Osteoblast (primary cell): Measurements from ENCODE around the gene MTG2. TPM values are rescaled to one million over a fixed set of nuclear protein-coding genes. Genes with fewer than 3 reads are reported as not detected.

Experiments
- DNase-seq: peaks from one replicate; pipeline ENCODE4 v3.0.0; 2011; ENCODE audit warnings: low spot score, mixed read lengths; ENCODE audit not compliant: insufficient read length; ENCODE audit errors: missing footprints
- H2AFZ ChIP-seq: 2 replicates; pipeline ENCODE4 v1.6.0; 2011; ENCODE audit warnings: mild to moderate bottlenecking, low read length
- H3K27ac ChIP-seq: 2 replicates; pipeline ENCODE4 v1.5.1; 2011; ENCODE audit warnings: mild to moderate bottlenecking, low read depth, low read length, moderate library complexity
- H3K27me3 ChIP-seq: 2 replicates; pipeline ENCODE4 v1.6.0; 2012; ENCODE audit warnings: mild to moderate bottlenecking, control low read depth, inconsistent platforms, low read length, moderate library complexity; ENCODE audit not compliant: insufficient read depth
- H3K36me3 ChIP-seq: 2 replicates; pipeline ENCODE4 v1.5.1; 2011; ENCODE audit warnings: mild to moderate bottlenecking, low read length, control low read depth, moderate library complexity; ENCODE audit not compliant: insufficient read depth
- H3K4me1 ChIP-seq: 2 replicates; pipeline ENCODE4 v1.5.1; 2011; ENCODE audit warnings: mild to moderate bottlenecking, low read length, control low read depth, moderate library complexity; ENCODE audit not compliant: insufficient read depth
- H3K4me2 ChIP-seq: 2 replicates; pipeline ENCODE4 v1.6.0; 2011; ENCODE audit warnings: mild to moderate bottlenecking, low read length; ENCODE audit not compliant: insufficient read depth
- H3K4me3 ChIP-seq: fragments of 200-600 bp; sonication (generic); 3 replicates; pipeline ENCODE4 v1.5.1; 2012; ENCODE audit warnings: mild to moderate bottlenecking, low read length, inconsistent platforms; ENCODE audit not compliant: insufficient read depth
- H3K79me2 ChIP-seq: 2 replicates; pipeline ENCODE4 v1.6.0; 2012; ENCODE audit warnings: mild to moderate bottlenecking, low read length, control low read depth, inconsistent platforms; ENCODE audit not compliant: insufficient read depth
- H3K9me3 ChIP-seq: 2 replicates; pipeline ENCODE4 v1.5.1; 2011; ENCODE audit warnings: low read depth, low read length, control low read depth
- H4K20me1 ChIP-seq: 2 replicates; pipeline ENCODE4 v1.6.0; 2012; ENCODE audit warnings: mild to moderate bottlenecking, low read length, control low read depth; ENCODE audit not compliant: insufficient read depth
- total RNA-seq: library from RNA; depleted of rRNA; stranded (reverse); fragments of >200 nt; gene quantifications from 2 replicates; pipeline ENCODE4 v1.2.3, GENCODE V29; 2012
- TF ChIP-seq, protein P1 (sequence below): IDR thresholded peaks from 2 replicates; pipeline ENCODE4 v1.5.1; 2011; ENCODE audit warnings: mild to moderate bottlenecking, low read depth, low read length, moderate library complexity; ENCODE audit errors: extremely low read depth

The MTG2 gene, protein sequence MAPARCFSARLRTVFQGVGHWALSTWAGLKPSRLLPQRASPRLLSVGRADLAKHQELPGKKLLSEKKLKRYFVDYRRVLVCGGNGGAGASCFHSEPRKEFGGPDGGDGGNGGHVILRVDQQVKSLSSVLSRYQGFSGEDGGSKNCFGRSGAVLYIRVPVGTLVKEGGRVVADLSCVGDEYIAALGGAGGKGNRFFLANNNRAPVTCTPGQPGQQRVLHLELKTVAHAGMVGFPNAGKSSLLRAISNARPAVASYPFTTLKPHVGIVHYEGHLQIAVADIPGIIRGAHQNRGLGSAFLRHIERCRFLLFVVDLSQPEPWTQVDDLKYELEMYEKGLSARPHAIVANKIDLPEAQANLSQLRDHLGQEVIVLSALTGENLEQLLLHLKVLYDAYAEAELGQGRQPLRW
- total RNA-seq: 22.1 and 25.0 TPM in 2 replicates

DNA sequence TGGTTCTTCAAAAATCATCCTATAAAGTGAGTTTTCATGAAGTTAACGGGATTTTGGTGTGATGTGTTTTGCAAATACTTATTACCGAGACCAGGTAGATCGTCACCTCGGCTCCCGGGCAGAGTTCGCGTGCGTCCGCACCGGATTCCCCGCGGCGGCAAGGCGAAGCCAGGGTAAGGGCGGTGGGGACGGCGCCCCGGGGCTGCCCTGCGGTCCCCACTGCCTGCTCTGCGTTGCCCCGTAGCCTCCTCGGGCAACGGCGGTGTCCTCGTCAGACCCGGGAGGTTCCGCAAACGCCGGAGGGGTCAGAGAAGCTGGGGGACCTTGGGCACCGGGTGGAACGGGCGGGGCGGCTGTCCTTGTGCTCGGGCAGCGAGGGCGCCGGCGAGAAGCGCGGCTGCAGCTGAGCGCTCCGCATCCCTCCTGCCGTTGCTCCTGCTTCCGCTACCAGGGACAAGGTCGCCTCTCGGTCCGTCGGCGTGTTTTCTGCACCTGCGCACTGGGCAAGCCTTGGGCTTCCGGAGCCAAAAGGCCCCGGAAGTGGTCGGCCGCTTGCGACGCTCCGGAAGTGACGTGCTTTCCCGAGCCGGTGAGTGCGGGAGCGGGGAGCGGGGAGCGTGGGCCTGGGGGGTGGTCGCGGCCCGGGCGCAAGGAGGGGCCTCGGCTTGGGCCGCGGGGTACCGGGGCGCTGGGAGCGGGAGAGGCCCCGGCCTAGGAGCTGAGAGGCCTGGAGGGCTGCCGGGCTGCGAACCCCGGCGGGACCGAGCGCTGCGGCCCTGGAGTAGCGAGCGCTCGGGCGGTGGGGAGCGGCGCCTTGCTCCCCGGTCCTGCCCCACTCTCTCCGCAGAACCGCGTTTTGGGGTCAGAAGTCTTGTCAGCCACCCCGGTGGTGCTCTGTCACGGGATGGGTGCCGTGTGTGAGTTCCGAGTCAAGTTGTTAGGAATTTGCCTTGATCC, at the start of gene MTG2:
TSS of gene MTG2 (plus strand) at position 560 of the 957 bp plus-strand sequence. CDS start 10,393 bp downstream, outside the sequence.
- H3K36me3 ChIP-seq: peaks cover 9% of the 10 kb centered on the region
- H3K79me2 ChIP-seq: peaks cover 49% of the 10 kb centered on the region
- H3K9me3 ChIP-seq: no peaks in the 10 kb centered on the region

DNA sequence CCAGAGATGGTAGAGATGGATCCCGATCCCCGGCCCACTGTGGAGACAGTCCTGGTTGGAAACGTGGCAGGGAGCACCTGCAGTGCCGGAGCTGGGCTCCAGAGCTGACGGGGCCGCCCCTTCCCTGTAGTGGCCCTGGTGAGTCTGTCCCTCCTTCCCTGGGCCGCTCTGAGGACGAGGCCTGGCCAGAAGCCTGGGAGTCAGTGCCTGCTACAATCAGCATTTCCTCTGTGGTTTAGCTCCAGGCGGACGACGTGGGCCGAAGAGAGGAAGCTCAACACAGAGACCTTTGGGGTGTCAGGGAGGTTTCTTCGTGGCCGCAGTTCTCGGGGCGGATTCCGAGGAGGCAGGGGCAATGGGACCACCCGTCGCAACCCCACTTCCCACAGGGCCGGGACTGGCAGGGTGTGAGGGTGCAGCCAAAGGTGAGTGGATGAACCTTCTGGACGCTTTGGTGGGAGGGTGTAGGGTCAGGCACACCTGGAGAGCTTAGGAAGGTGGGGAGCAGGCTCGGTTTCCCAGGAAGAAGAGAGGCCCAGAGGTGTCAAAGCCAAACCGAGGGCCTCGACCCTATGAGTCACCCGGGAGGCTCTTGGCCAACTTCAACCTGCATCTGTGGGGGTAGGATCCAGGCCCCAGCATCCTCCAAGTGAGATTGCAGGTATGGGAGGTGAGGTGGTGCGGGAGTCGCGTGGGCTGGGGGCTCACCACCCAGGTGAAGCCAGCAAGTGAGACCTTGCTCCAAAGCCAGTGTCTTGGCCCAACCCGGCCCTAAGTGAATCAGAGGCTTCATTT, 49.6 kb upstream of the MTG2 start:
- Histone ChIP-seq H3K36me3 (peaks cover 89% of the 10 kb centered on the region), H3K9me3 (no peaks in the 10 kb centered on the region), H3K27me3 (no peaks in the 10 kb centered on the region), H3K27ac (peak overlapping the region; percentile 71), H3K4me1 (peaks cover 11% of the 10 kb centered on the region), H3K4me2 (no peak overlapping the region), H2AFZ (no peak overlapping the region), H3K4me3 (peak overlapping the region; percentile 19), H3K79me2 (peaks cover 32% of the 10 kb centered on the region), H4K20me1 (peaks cover 52% of the 10 kb centered on the region)
- DNase-seq: peak; percentile 94
- TF ChIP-seq, protein P1, sequence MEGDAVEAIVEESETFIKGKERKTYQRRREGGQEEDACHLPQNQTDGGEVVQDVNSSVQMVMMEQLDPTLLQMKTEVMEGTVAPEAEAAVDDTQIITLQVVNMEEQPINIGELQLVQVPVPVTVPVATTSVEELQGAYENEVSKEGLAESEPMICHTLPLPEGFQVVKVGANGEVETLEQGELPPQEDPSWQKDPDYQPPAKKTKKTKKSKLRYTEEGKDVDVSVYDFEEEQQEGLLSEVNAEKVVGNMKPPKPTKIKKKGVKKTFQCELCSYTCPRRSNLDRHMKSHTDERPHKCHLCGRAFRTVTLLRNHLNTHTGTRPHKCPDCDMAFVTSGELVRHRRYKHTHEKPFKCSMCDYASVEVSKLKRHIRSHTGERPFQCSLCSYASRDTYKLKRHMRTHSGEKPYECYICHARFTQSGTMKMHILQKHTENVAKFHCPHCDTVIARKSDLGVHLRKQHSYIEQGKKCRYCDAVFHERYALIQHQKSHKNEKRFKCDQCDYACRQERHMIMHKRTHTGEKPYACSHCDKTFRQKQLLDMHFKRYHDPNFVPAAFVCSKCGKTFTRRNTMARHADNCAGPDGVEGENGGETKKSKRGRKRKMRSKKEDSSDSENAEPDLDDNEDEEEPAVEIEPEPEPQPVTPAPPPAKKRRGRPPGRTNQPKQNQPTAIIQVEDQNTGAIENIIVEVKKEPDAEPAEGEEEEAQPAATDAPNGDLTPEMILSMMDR: no peak

More for the DNA sequence above, at the start of gene MTG2:
- peak within 1 kb of the TSS; percentile 95 for H3K27ac ChIP-seq
- no peaks in the 10 kb centered on the region for H3K27me3 ChIP-seq
- TF ChIP-seq, protein P1: no peak
- peaks cover 2% of the 10 kb centered on the region for H4K20me1 ChIP-seq
- peak within 1 kb of the TSS; percentile 88 for H2AFZ ChIP-seq
- H3K4me1 ChIP-seq: peaks cover 19% of the 10 kb centered on the region
- peak; percentile 100 for DNase-seq
- peak within 1 kb of the TSS; percentile 92 for H3K4me3 ChIP-seq
- H3K4me2 ChIP-seq: peak within 1 kb of the TSS; percentile 100

DNA sequence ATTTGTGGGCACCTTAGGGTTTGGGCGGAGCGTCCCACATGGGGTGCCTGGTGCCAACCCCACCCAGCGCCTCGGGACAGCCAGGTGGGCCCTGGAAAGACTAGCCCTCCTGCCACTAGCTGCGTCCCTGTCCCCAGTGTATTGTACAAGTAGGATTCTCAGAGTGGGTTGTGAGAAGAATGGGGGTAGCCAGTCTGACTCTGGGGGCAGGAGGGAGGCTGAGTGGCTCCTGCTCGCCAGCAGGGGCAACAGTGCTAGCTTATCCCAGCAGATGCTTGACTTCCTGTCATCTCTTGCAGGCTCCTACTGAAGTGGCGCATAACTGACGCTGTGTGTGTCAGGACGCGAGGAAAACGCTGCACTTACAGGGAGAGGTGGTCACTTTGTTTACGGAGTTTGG, 49.0 kb upstream of the MTG2 start:
- Histone ChIP-seq H3K36me3 (peaks cover 88% of the 10 kb centered on the region), H3K4me3 (no peak overlapping the region), H3K4me1 (peaks cover 11% of the 10 kb centered on the region), H3K27ac (no peak overlapping the region), H3K27me3 (no peaks in the 10 kb centered on the region), H3K4me2 (no peak overlapping the region), H3K9me3 (no peaks in the 10 kb centered on the region), H2AFZ (no peak overlapping the region), H3K79me2 (peaks cover 34% of the 10 kb centered on the region), H4K20me1 (peaks cover 56% of the 10 kb centered on the region)
- TF ChIP-seq, protein P1: peak; percentile 37
- DNase-seq: peak; percentile 89
